ENCODE measurements around the gene ASB5. TPM values are rescaled to one million over a fixed set of nuclear protein-coding genes. Genes with fewer than 3 reads are reported as not detected.

ASB5 gene
- total and polyA plus RNA-seq, 2 donors (not counting 1 experiment from before 2014, with no cell fraction given) = not detected

DNA sequence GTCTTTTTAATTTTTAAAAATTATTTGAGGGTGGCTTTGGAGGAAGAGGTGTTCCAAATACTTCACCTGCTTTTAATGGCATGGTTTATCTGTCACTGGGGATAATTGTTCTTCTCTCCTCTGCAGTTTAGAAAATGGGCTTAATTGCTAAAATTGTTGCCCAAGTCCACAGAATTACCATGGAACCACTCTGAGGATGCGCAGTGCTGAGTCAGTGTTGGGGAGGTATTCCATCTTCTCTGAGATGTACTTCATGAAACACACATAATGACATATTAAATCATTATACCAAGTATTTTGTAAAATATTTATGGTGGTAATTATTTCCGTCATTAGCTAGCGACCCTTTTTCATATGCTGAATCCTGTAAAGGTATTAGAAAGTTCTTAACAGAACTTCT is 8.0 kb downstream of the ASB5 start:
- Histone ChIP-seq H3K9ac (ENCODE audit: low read length) (no peak overlapping the region), H3K4me2 (replicated peaks; ENCODE audit: low read depth, low read length, poor library complexity, severe bottlenecking) (no peak overlapping the region), H3K27ac (ENCODE audit: low read length in 2 of 2) (no peak overlapping the region), H3K36me3 (replicated peaks in 1 of 2; ENCODE audit: control extremely low read depth in 1 of 2, control insufficient read depth in 1 of 2, extremely low read depth in 1 of 2, insufficient read depth in 2 of 2, low read length in 1 of 2) (no peaks in the 10 kb centered on the region), H3K9me3 (ENCODE audit: control extremely low read depth in 1 of 3, control insufficient read depth in 2 of 3, insufficient read depth in 1 of 3, low read length in 2 of 3) (no peaks in the 10 kb centered on the region), H3K27me3 (replicated peaks in 1 of 4; ENCODE audit: control extremely low read depth in 1 of 4, control insufficient read depth in 3 of 4, insufficient read depth in 4 of 4, low read length in 3 of 4) (no peaks in the 10 kb centered on the region), H4K20me1 (ENCODE audit: control insufficient read depth, insufficient read depth, low read length, poor library complexity, severe bottlenecking) (no peaks in the 10 kb centered on the region), H2AFZ (ENCODE audit: insufficient read depth, low read depth, low read length, poor library complexity, severe bottlenecking) (no peak overlapping the region), H3K4me3 (ENCODE audit: control extremely low read depth in 1 of 5, extremely low read depth in 1 of 5, insufficient read depth in 1 of 5, low read depth in 2 of 5, low read length in 4 of 5) (no peak overlapping the region), H3K79me2 (ENCODE audit: control insufficient read depth, insufficient read depth, low read length) (no peaks in the 10 kb centered on the region), H3K4me1 (ENCODE audit: control insufficient read depth in 2 of 2, insufficient read depth in 2 of 2, low read length in 2 of 2) (no peaks in the 10 kb centered on the region)
- Mint-ChIP-seq H3K4me3 (no peak overlapping the region), H3K27me3 (peaks cover 8% of the 10 kb centered on the region), H3K27ac (no peak overlapping the region), H3K9me3 (ENCODE audit: insufficient read depth) (no peaks in the 10 kb centered on the region), H3K4me1 (no peaks in the 10 kb centered on the region)
- DNase-seq = no peak
- TF ChIP-seq, protein P1, sequence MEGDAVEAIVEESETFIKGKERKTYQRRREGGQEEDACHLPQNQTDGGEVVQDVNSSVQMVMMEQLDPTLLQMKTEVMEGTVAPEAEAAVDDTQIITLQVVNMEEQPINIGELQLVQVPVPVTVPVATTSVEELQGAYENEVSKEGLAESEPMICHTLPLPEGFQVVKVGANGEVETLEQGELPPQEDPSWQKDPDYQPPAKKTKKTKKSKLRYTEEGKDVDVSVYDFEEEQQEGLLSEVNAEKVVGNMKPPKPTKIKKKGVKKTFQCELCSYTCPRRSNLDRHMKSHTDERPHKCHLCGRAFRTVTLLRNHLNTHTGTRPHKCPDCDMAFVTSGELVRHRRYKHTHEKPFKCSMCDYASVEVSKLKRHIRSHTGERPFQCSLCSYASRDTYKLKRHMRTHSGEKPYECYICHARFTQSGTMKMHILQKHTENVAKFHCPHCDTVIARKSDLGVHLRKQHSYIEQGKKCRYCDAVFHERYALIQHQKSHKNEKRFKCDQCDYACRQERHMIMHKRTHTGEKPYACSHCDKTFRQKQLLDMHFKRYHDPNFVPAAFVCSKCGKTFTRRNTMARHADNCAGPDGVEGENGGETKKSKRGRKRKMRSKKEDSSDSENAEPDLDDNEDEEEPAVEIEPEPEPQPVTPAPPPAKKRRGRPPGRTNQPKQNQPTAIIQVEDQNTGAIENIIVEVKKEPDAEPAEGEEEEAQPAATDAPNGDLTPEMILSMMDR (IDR thresholded peaks at IDR 0.05) = no peak
- TF ChIP-seq EZH2 (IDR thresholded peaks at IDR 0.05; ENCODE audit: borderline replicate concordance, insufficient read depth, low read depth, low read length, poor library complexity, severe bottlenecking) = no peak
- ChIA-PET POLR2A (no interaction called here), CTCF (no interaction called here)
- intact Hi-C loops (cut with micrococcal nuclease) = no loop called here
- WGBS (ENCODE audit: insufficient coverage) = no CpG with 5 or more reads among the region's 3 CpGs
- ATAC-seq (ENCODE audit: low read depth) = no peak

GRCh38 chr4:176259330-176260090 is 9.5 kb downstream of the ASB5 start:
- no peaks in the 10 kb centered on the region for H3K27me3 ChIP-seq (replicated peaks in 1 of 4; ENCODE audit: control extremely low read depth in 1 of 4, control insufficient read depth in 3 of 4, insufficient read depth in 4 of 4, low read length in 3 of 4)
- POLR2A ChIA-PET = no interaction called here
- intact Hi-C loops (cut with micrococcal nuclease) = no loop called here
- H3K9me3 Mint-ChIP-seq (ENCODE audit: insufficient read depth) = no peaks in the 10 kb centered on the region
- no peaks in the 10 kb centered on the region for H3K79me2 ChIP-seq (ENCODE audit: control insufficient read depth, insufficient read depth, low read length)
- WGBS (ENCODE audit: insufficient coverage) = no CpG with 5 or more reads among the region's 5 CpGs
- CTCF ChIA-PET = no interaction called here
- no peaks in the 10 kb centered on the region for H3K36me3 ChIP-seq (replicated peaks in 1 of 2; ENCODE audit: control extremely low read depth in 1 of 2, control insufficient read depth in 1 of 2, extremely low read depth in 1 of 2, insufficient read depth in 2 of 2, low read length in 1 of 2)
- no peak overlapping the region for H3K4me3 Mint-ChIP-seq
- H3K9ac ChIP-seq (ENCODE audit: low read length) = no peak overlapping the region
- H3K27me3 Mint-ChIP-seq = peaks cover 10% of the 10 kb centered on the region
- H3K27ac Mint-ChIP-seq = no peak overlapping the region
- TF ChIP-seq, protein P1 (IDR thresholded peaks at IDR 0.05) = no peak
- TF ChIP-seq EZH2 (IDR thresholded peaks at IDR 0.05; ENCODE audit: borderline replicate concordance, insufficient read depth, low read depth, low read length, poor library complexity, severe bottlenecking) = no peak
- no peaks in the 10 kb centered on the region for H3K4me1 ChIP-seq (ENCODE audit: control insufficient read depth in 2 of 2, insufficient read depth in 2 of 2, low read length in 2 of 2)
- H3K4me3 ChIP-seq (ENCODE audit: control extremely low read depth in 1 of 5, extremely low read depth in 1 of 5, insufficient read depth in 1 of 5, low read depth in 2 of 5, low read length in 4 of 5) = no peak overlapping the region
- no peak for DNase-seq
- H4K20me1 ChIP-seq (ENCODE audit: control insufficient read depth, insufficient read depth, low read length, poor library complexity, severe bottlenecking) = no peaks in the 10 kb centered on the region
- H2AFZ ChIP-seq (ENCODE audit: insufficient read depth, low read depth, low read length, poor library complexity, severe bottlenecking) = no peak overlapping the region
- no peak overlapping the region for H3K4me2 ChIP-seq (replicated peaks; ENCODE audit: low read depth, low read length, poor library complexity, severe bottlenecking)
- no peak for ATAC-seq (ENCODE audit: low read depth)
- no peaks in the 10 kb centered on the region for H3K9me3 ChIP-seq (ENCODE audit: control extremely low read depth in 1 of 3, control insufficient read depth in 2 of 3, insufficient read depth in 1 of 3, low read length in 2 of 3)
- H3K27ac ChIP-seq (ENCODE audit: low read length in 2 of 2) = no peak overlapping the region
- no peaks in the 10 kb centered on the region for H3K4me1 Mint-ChIP-seq
